HL-60 (cell line): ENCODE data around the gene APBA2.

ENCODE experiments used
- CTCF ChIP-seq: IDR thresholded peaks from one replicate; pipeline ENCODE4 v1.5.1; 2011; ENCODE audit warnings: low read length, control low read depth, inconsistent platforms; ENCODE audit not compliant: insufficient read depth
- POLR2AphosphoS5 ChIP-seq: IDR thresholded peaks from 2 replicates; pipeline ENCODE4 v1.6.1; 2012; ENCODE audit warnings: low read depth
- REST ChIP-seq: IDR thresholded peaks from 2 replicates; pipeline ENCODE4 v1.6.1; 2012; ENCODE audit warnings: low read depth; ENCODE audit not compliant: insufficient replicate concordance
- SPI1 ChIP-seq: IDR thresholded peaks from 2 replicates; pipeline ENCODE4 v1.6.1; 2012; ENCODE audit warnings: low read depth, mild to moderate bottlenecking, borderline replicate concordance

GRCh38 chr15:28959326-28959725 lies 73.6 kb downstream of the APBA2 start:
- TF ChIP-seq CTCF (no peak), POLR2AphosphoS5 (no peak), REST (no peak), SPI1 (no peak)
